Activated CD4-positive, alpha-beta T cell treated with anti-CD3 and anti-CD28 coated beads for 4 hours (primary cell): ENCODE data around the gene MMUT.
A peak's percentile ranks its signal among the peaks of the same experiment; 100 is the strongest.
"Not testable (repeated sequence)": the region's sequence is repeated elsewhere in the genome, so short reads cannot be mapped to it uniquely, and the experiment has no call there.

Source experiments
- DNase-seq, 2 donors: peaks; one replicate each; pipeline ENCODE4 v3.0.0-alpha.2; 2020

MMUT gene

GRCh38 chr6:49415358-49415757 is 47.7 kb downstream of the MMUT start:
- DNase-seq: no peak

- DNase-seq: no peak
These were observed 52.5 kb downstream of the MMUT start for GRCh38 chr6:49410564-49410963.

GRCh38 chr6:49409951-49410542 is 53.0 kb downstream of the MMUT start:
- peak; percentile 13 to 51 for DNase-seq

- DNase-seq: no peak
These were observed 56.6 kb downstream of the MMUT start for GRCh38 chr6:49406250-49406970.

GRCh38 chr6:49401063-49401462 is 62.0 kb downstream of the MMUT start:
- DNase-seq: no peak

GRCh38 chr6:49386667-49387508 is 76.2 kb downstream of the MMUT start:
- DNase-seq: not testable (repeated sequence)

- DNase-seq: no peak
These were observed 78.1 kb downstream of the MMUT start for GRCh38 chr6:49384904-49385303.
